Subcutaneous adipose tissue (tissue), 4 donors: ENCODE results near the gene TAF11L10. TPM values are rescaled to one million over a fixed set of nuclear protein-coding genes. Genes with fewer than 3 reads are reported as not detected.
"Not testable (repeated sequence)": the region's sequence is repeated elsewhere in the genome, so short reads cannot be mapped to it uniquely, and the experiment has no call there.

Experiments used
- CTCF ChIP-seq: fragments of 450-650 bp; IDR thresholded peaks from one replicate; pipeline ENCODE4 v1.5.1; 2016; ENCODE audit warnings: low read depth, mild to moderate bottlenecking, control low read depth, antibody characterized with exemption, moderate library complexity
- total RNA-seq, 4 donors: library from RNA; depleted of rRNA; stranded (reverse); fragments of >200 nt; gene quantifications; one replicate each; pipeline ENCODE4 v1.1.0, GENCODE V29; 2016

Gene TAF11L10
- not detected for total RNA-seq

- TF ChIP-seq CTCF, result not testable (repeated sequence)
These were observed at the start of gene TAF11L10 for GRCh38 chr5:17597728-17598127. Gene TAF11L10, minus strand, starts transcription at chr5:17597828.

GRCh38 chr5:17634160-17634559 is 36.5 kb upstream of the TAF11L10 start, which contains the start of gene TAF11L14:
Gene TAF11L14, plus strand, starts transcription at chr5:17634460.
- no peak for TF ChIP-seq CTCF

GRCh38 chr5:17631788-17632187 is 34.2 kb upstream of the TAF11L10 start, which contains the start of gene TAF11L13:
Gene TAF11L13, plus strand, starts transcription at chr5:17632088.
- not testable (repeated sequence) for TF ChIP-seq CTCF

GRCh38 chr5:17625686-17626085 is 28.1 kb upstream of the TAF11L10 start:
- no peak for TF ChIP-seq CTCF

GRCh38 chr5:17620627-17621026 is 23.0 kb upstream of the TAF11L10 start:
- TF ChIP-seq CTCF, result no peak

- TF ChIP-seq CTCF, result no peak
These were observed 21.7 kb upstream of the TAF11L10 start for GRCh38 chr5:17619354-17619753.

- no peak for TF ChIP-seq CTCF
These were observed 17.4 kb upstream of the TAF11L10 start for GRCh38 chr5:17614872-17615605.
